HepG2 (cell line): Measurements from ENCODE around the gene LPCAT4. TPM values are rescaled to one million over a fixed set of nuclear protein-coding genes. Genes with fewer than 3 reads are reported as not detected.

Experiments used
- ATAC-seq: fragments of 200-7000 bp; cut with Tn5 transposase; 3 replicates; pipeline ENCODE4 v1.9.1; 2020; ENCODE audit warnings: mild to moderate bottlenecking, moderate library complexity
- BruUV-seq: library from RNA; stranded (reverse); fragments of 400-500 nt; replicated peaks from 2 replicates; lab custom pipeline; 2021; lab: Mats Ljungman, UMichigan
- CTCF ChIA-PET: fragments of 300-600 bp; formaldehyde crosslinking; extraction: SDS; loops from one replicate; lab custom pipeline; 2021; ENCODE audit warnings: low total read pairs, inconsistent platforms, low intra/inter-chr PET ratio; lab: Yijun Ruan, JAX
- POLR2A ChIA-PET: fragments of 350-600 bp; sonication (Branson Sonifier 250); formaldehyde crosslinking; loops from one replicate; lab custom pipeline; 2020; ENCODE audit warnings: antibody characterized with exemption, inconsistent platforms; lab: Yijun Ruan, JAX
- DNase-seq: peaks from one replicate; pipeline ENCODE4 v3.0.0-alpha.2; 2015; ENCODE audit warnings: low spot score
- FAIRE-seq: peaks from 3 replicates; lab custom pipeline; 2011; peaks lifted over from hg19 to GRCh38; lab: Jason Lieb, UNC
- H2AFZ ChIP-seq: one replicate; pipeline ENCODE4 v1.6.1; 2011; ENCODE audit warnings: low read length, inconsistent platforms
- H3K27ac ChIP-seq: fragments of 300-600 bp; 3 replicates; pipeline ENCODE4 v1.8.0; 2011; ENCODE audit warnings: mixed run types, mild to moderate bottlenecking, mixed read lengths, low read length, inconsistent platforms; ENCODE audit not compliant: insufficient read depth; ENCODE audit errors: extremely low read length
- H3K27me3 ChIP-seq, 2 experiments: fragments of 200-600 bp in 1 of 2; 2 replicates in 1 of 2; 3 replicates in 1 of 2; pipeline versions ENCODE4 v1.6.0 to v1.8.0; 2011; ENCODE audit warnings: low read length in 2 of 2, mild to moderate bottlenecking in 2 of 2, moderate library complexity in 2 of 2, inconsistent platforms in 1 of 2; ENCODE audit not compliant: insufficient read depth in 2 of 2, control insufficient read depth in 1 of 2
- H3K36me3 ChIP-seq, 2 experiments: fragments of 200-600 bp in 1 of 2; replicated peaks in 1 of 2; 2 replicates in 1 of 2; 3 replicates in 1 of 2; pipeline versions ENCODE4 v1.5.1 to v1.8.0; 2011; ENCODE audit warnings: low read length in 2 of 2, inconsistent platforms in 1 of 2; ENCODE audit not compliant: insufficient read depth in 2 of 2, control insufficient read depth in 1 of 2
- H3K4me1 ChIP-seq: 2 replicates; pipeline ENCODE4 v1.5.1; 2012; ENCODE audit warnings: low read length, inconsistent platforms; ENCODE audit not compliant: insufficient read depth
- H3K4me2 ChIP-seq: 2 replicates; pipeline ENCODE4 v1.6.0; 2011; ENCODE audit warnings: low read depth, low read length, inconsistent platforms
- H3K4me3 ChIP-seq, 3 experiments: fragments of 200-600 bp in 1 of 3; sonication (generic), shearing (Covaris generic) in 1 of 3; replicated peaks in 1 of 3; 2 replicates each; pipeline ENCODE4 v1.5.1; 2011 to 2016; ENCODE audit warnings: low read length in 3 of 3, inconsistent platforms in 2 of 3, low read depth in 2 of 3, mild to moderate bottlenecking in 2 of 3, control low read depth in 1 of 3, mixed read lengths in 1 of 3; ENCODE audit not compliant: insufficient read depth in 1 of 3
- H3K79me2 ChIP-seq: one replicate; pipeline ENCODE4 v1.6.1; 2011; ENCODE audit warnings: low read length, inconsistent platforms; ENCODE audit not compliant: insufficient read depth
- H3K9ac ChIP-seq: 2 replicates; pipeline ENCODE4 v1.6.0; 2011; ENCODE audit warnings: mild to moderate bottlenecking, low read depth, low read length, inconsistent platforms; ENCODE audit not compliant: insufficient read depth
- H3K9me3 ChIP-seq: 2 replicates; pipeline ENCODE4 v1.5.1; 2012; ENCODE audit warnings: mild to moderate bottlenecking, low read length
- H4K20me1 ChIP-seq: 2 replicates; pipeline ENCODE4 v1.6.0; 2011; ENCODE audit warnings: inconsistent platforms, mild to moderate bottlenecking, low read length, moderate library complexity; ENCODE audit not compliant: insufficient read depth
- AHR ChIP-seq: IDR thresholded peaks from 2 replicates; pipeline ENCODE4 v1.6.1; 2018; ENCODE audit warnings: missing genetic modification reagents, missing compliant biosample characterization
- GPBP1L1 ChIP-seq: sonication (generic); formaldehyde crosslinking; IDR thresholded peaks from 2 replicates; pipeline ENCODE4 v1.5.0; 2020; ENCODE audit warnings: mild to moderate bottlenecking, missing genetic modification reagents
- SALL2 ChIP-seq: sonication (generic); formaldehyde crosslinking; IDR thresholded peaks from 2 replicates; pipeline ENCODE4 v1.8.1; 2023; ENCODE audit warnings: mild to moderate bottlenecking, missing genetic modification reagents, inconsistent platforms
- SRF ChIP-seq: IDR thresholded peaks from 2 replicates; pipeline ENCODE4 v1.6.1; 2011; ENCODE audit warnings: mild to moderate bottlenecking, low read depth, low read length, moderate library complexity
- ZNF383 ChIP-seq: sonication (generic); formaldehyde crosslinking; IDR thresholded peaks from 2 replicates; pipeline ENCODE4 v1.4.0; 2020; ENCODE audit warnings: missing genetic modification reagents, mild to moderate bottlenecking, borderline replicate concordance
- ZNF431 ChIP-seq: sonication (generic); formaldehyde crosslinking; IDR thresholded peaks from 2 replicates; pipeline ENCODE4 v1.9.0; 2022; ENCODE audit warnings: missing genetic modification reagents, low read depth, mild to moderate bottlenecking, borderline replicate concordance
- ZNF543 ChIP-seq: sonication (generic); formaldehyde crosslinking; IDR thresholded peaks from 2 replicates; pipeline ENCODE4 v1.4.0; 2020; ENCODE audit warnings: mild to moderate bottlenecking, missing genetic modification reagents
- ZNF879 ChIP-seq: sonication (generic); formaldehyde crosslinking; IDR thresholded peaks from 2 replicates; pipeline ENCODE4 v1.8.1; 2023; ENCODE audit warnings: missing genetic modification reagents
- WGBS: methylation state at CpG from one replicate; pipeline ENCODE4 v1.1.6; 2017; ENCODE audit warnings: low lambda C conversion rate; 5-methylcytosine and 5-hydroxymethylcytosine counted together
- in situ Hi-C: cut with HindIII; loops from 2 replicates; pipeline ENCODE4 v1.10.0; 2017; ENCODE audit warnings: low pct_unique_long_range_greater_than_20kb; ENCODE audit not compliant: extremely low pct_ligation_motif_present
- intact Hi-C: fragments of 100-400 bp; cut with micrococcal nuclease; formaldehyde crosslinking; loops from one replicate; pipeline ENCODE4 v1.10.0; 2022; ENCODE audit not compliant: unreplicated experiment
- polyA plus RNA-seq, 8 experiments: library from polyadenylated mRNA; depleted of rRNA in 3 of 8; stranded (reverse) in 7 of 8; unstranded in 1 of 8; fragments of >200 nt; fragmentation: Illumina TruSeq in 4 of 8; extraction: Trizol in 4 of 8; gene quantifications; 2 replicates each; pipeline versions ENCODE4 v1.2.1 to v1.2.3, GENCODE V29; 2011 to 2016; ENCODE audit warnings: low read depth in 4 of 8, missing spikeins in 1 of 8, mixed read lengths in 1 of 8; ENCODE audit not compliant: insufficient read depth in 1 of 8
- total RNA-seq, 5 experiments: library from RNA; depleted of rRNA; stranded (reverse); fragments of >200 nt; fragmentation: Illumina TruSeq; extraction: Trizol; gene quantifications; 2 replicates each; pipeline ENCODE4 v1.2.3, GENCODE V29; 2016; ENCODE audit warnings: low read depth in 1 of 5
- TF ChIP-seq, protein P1 (sequence below): sonication (generic); formaldehyde crosslinking; conservative IDR thresholded peaks from 2 replicates; pipeline ENCODE4 v1.8.0; 2022; ENCODE audit warnings: mild to moderate bottlenecking, moderate library complexity, missing genetic modification reagents
- TF ChIP-seq, protein P2 (sequence below), 2 experiments: sonication (generic) in 1 of 2; formaldehyde crosslinking in 1 of 2; IDR thresholded peaks; 2 replicates each; pipeline versions ENCODE4 v1.4.0 to v1.6.1; 2016 to 2020; ENCODE audit warnings: borderline replicate concordance in 1 of 2, low read depth in 1 of 2, mild to moderate bottlenecking in 1 of 2, missing genetic modification reagents in 1 of 2

LPCAT4 gene
- total and polyA plus RNA-seq, 2 of the 13 experiments (the other 11 are each of a cell fraction or from before 2014, with no cell fraction given) = 8.1 to 57.1 TPM

DNA sequence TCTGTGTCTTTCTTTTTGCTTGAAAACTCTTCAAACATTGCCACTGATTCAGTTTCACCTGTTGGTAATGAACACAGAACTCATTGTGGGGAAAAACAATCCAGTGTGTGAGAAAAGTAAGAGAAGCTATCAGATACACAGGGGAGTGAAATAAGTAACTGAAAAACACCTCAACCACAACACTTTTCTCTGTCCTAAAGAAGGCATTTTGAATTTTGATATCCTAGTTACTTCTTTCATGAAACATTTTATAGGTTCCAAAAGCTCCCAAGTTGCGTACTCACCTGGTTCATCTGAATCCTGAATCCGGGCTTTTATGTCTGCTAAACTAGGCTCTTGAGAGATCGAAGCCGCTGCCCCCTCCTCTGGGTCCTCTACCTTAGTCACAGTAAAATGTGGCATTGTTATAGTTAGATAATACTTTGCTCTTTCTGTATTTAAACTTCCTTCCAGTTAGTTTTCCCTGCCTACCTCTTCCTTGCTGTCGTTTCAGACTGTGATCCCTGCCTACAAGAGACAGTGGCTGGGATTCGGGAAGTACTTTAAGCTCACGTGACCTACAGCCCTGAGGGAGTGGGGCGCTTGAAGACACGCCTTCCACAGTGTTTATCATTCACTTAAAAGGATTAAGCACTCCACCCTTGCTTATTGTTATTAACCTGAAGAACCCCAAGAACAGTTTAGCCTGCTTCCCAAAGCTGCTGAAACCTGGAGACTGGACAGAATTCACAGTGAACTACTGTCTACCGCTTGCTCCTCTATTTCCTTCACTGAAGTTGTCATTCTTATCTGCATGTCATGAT lies 48.5 kb downstream of the LPCAT4 start (continued):
- TF ChIP-seq GPBP1L1 (CRISPR knock-in tag) = no peak

DNA sequence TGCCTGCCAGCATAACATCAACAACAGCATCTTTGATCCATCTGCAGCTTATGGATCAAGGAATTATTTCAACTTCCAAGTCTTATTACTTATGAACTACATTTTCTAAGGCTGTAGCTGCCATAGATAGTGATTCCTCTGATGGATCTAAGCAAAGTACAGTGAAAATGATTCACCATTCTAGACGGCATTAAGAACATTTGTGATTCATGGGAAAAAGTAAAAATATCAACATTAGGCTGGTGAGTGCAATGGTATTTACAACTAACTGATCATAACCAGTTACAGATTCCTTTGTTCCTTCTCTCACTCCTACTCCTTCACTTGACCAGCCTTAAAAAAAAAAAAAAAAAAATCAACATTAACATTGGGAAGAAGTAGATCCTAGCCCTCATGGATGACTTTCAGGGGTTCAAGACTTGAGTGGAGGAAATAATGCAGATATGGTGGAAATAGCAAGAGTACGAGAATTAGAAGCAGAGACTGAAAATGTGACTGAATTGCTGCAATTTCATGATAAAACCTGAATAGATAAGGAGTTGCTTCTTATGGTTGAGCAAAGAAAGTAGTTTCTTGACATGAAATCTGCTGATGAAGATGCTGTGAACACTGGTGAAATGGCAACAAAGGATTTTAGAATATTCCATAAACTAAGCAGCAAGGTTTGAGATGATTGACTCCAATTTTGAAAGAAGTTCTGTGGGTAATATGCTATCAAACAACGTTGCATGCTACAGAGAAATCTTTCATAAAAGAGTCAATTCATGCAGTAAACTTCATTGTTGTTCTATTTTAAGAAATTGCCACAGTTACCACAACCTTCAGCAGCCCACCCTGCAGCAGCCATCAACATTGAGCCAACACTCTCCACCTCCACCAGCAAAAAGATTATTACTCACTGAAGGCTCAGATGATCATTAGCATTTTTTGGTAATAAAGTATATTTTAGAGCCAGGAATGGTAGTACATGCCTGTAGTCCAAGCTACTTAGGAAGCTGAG lies 52.2 kb downstream of the LPCAT4 start:
- intact Hi-C loops (no loop called here), in situ Hi-C loops (no loop called here)
- TF ChIP-seq SALL2 (CRISPR knock-in tag) (no peak), AHR (no peak), ZNF383 (CRISPR knock-in tag) (no peak), ZNF431 (CRISPR knock-in tag) (no peak), ZNF879 (CRISPR knock-in tag) (no peak), SRF (no peak), ZNF543 (CRISPR knock-in tag) (no peak)
- TF ChIP-seq, protein P1, sequence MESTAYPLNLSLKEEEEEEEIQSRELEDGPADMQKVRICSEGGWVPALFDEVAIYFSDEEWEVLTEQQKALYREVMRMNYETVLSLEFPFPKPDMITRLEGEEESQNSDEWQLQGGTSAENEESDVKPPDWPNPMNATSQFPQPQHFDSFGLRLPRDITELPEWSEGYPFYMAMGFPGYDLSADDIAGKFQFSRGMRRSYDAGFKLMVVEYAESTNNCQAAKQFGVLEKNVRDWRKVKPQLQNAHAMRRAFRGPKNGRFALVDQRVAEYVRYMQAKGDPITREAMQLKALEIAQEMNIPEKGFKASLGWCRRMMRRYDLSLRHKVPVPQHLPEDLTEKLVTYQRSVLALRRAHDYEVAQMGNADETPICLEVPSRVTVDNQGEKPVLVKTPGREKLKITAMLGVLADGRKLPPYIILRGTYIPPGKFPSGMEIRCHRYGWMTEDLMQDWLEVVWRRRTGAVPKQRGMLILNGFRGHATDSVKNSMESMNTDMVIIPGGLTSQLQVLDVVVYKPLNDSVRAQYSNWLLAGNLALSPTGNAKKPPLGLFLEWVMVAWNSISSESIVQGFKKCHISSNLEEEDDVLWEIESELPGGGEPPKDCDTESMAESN (CRISPR knock-in tag) = no peak
- TF ChIP-seq, protein P2, sequence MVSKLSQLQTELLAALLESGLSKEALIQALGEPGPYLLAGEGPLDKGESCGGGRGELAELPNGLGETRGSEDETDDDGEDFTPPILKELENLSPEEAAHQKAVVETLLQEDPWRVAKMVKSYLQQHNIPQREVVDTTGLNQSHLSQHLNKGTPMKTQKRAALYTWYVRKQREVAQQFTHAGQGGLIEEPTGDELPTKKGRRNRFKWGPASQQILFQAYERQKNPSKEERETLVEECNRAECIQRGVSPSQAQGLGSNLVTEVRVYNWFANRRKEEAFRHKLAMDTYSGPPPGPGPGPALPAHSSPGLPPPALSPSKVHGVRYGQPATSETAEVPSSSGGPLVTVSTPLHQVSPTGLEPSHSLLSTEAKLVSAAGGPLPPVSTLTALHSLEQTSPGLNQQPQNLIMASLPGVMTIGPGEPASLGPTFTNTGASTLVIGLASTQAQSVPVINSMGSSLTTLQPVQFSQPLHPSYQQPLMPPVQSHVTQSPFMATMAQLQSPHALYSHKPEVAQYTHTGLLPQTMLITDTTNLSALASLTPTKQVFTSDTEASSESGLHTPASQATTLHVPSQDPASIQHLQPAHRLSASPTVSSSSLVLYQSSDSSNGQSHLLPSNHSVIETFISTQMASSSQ (IDR thresholded peaks at IDR 0.05; ENCODE audit: low read depth) = no peak
- TF ChIP-seq, protein P2 (CRISPR knock-in tag; IDR thresholded peaks at IDR 0.05; ENCODE audit: borderline replicate concordance) = no peak
- Histone ChIP-seq H4K20me1 (no peaks in the 10 kb centered on the region), H2AFZ (no peak overlapping the region), H3K4me3 (no peak overlapping the region), H3K36me3 (peaks cover 2 to 7% of the 10 kb centered on the region in 2 experiments; a peak in 4 of 5 replicates), H3K4me2 (no peak overlapping the region), H3K27me3 (no peaks in the 10 kb centered on the region), H3K79me2 (peaks cover 27% of the 10 kb centered on the region), H3K9ac (no peak overlapping the region), H3K27ac (no peak overlapping the region), H3K9me3 (no peaks in the 10 kb centered on the region), H3K4me1 (peaks cover 14% of the 10 kb centered on the region)
- 94% methylated on average over 3 of the region's 3 CpGs for WGBS
- no peak for FAIRE-seq
- POLR2A ChIA-PET = no interaction called here
- no peak for ATAC-seq
- DNase-seq = no peak
- no TSS peak for BruUV-seq
- CTCF ChIA-PET = no interaction called here
